GM18907 (cell line): ENCODE measurements around the gene PUM2.
"Not testable (repeated sequence)": the region's sequence is repeated elsewhere in the genome, so short reads cannot be mapped to it uniquely, and the experiment has no call there.

ENCODE experiments used
- ATAC-seq: cut with Tn5 transposase; IDR thresholded peaks from one replicate; pipeline ENCODE4 v1.9.1; 2021; ENCODE audit warnings: mild to moderate bottlenecking, moderate library complexity; ENCODE audit not compliant: unreplicated experiment

The PUM2 gene

GRCh38 chr2:20300656-20301055 is 50.0 kb downstream of the PUM2 start:
- no peak for ATAC-seq

- ATAC-seq, result no peak
These were observed 51.5 kb downstream of the PUM2 start for GRCh38 chr2:20299113-20299512.

GRCh38 chr2:20294231-20294630 is 56.4 kb downstream of the PUM2 start:
- no peak for ATAC-seq

- ATAC-seq, result no peak
These were observed 57.7 kb downstream of the PUM2 start for GRCh38 chr2:20292984-20293383.

- no peak for ATAC-seq
These were observed 58.7 kb downstream of the PUM2 start for GRCh38 chr2:20291846-20292408.

- ATAC-seq, result peak; percentile 72
These were observed 59.5 kb downstream of the PUM2 start for GRCh38 chr2:20291106-20291564.

- no peak for ATAC-seq
These were observed 61.9 kb downstream of the PUM2 start for GRCh38 chr2:20288642-20289340.

GRCh38 chr2:20282916-20283592 is 67.6 kb downstream of the PUM2 start:
- ATAC-seq, result no peak

GRCh38 chr2:20281876-20282275 is 68.8 kb downstream of the PUM2 start:
- ATAC-seq, result no peak

- ATAC-seq, result no peak
These were observed 77.6 kb downstream of the PUM2 start for GRCh38 chr2:20273042-20273441.

- ATAC-seq, result not testable (repeated sequence)
These were observed 82.3 kb downstream of the PUM2 start for GRCh38 chr2:20268317-20268716.

- no peak for ATAC-seq
These were observed 83.1 kb downstream of the PUM2 start for GRCh38 chr2:20267529-20267928.

GRCh38 chr2:20264629-20265028 is 86.0 kb downstream of the PUM2 start:
- ATAC-seq, result no peak

GRCh38 chr2:20257411-20257810 is 93.2 kb downstream of the PUM2 start:
- ATAC-seq, result no peak

GRCh38 chr2:20254731-20255130 is 95.9 kb downstream of the PUM2 start:
- ATAC-seq, result no peak

- ATAC-seq, result no peak
These were observed 100.2 kb downstream of the PUM2 start for GRCh38 chr2:20250436-20250835.

- ATAC-seq, result no peak
These were observed 101.5 kb downstream of the PUM2 start for GRCh38 chr2:20249170-20249569.

GRCh38 chr2:20247084-20247483 is 103.6 kb downstream of the PUM2 start:
- ATAC-seq, result no peak

- not testable (repeated sequence) for ATAC-seq
These were observed 107.0 kb downstream of the PUM2 start for GRCh38 chr2:20243637-20244036.

- no peak for ATAC-seq
These were observed 107.8 kb downstream of the PUM2 start for GRCh38 chr2:20242727-20243377.

- no peak for ATAC-seq
These were observed 108.5 kb downstream of the PUM2 start for GRCh38 chr2:20241973-20242726.
